Measurements from ENCODE around the gene NXN. TPM values are rescaled to one million over a fixed set of nuclear protein-coding genes. Genes with fewer than 3 reads are reported as not detected.

NXN gene
- total RNA-seq (2022; extraction: Qiagen RNA extraction): 22.3 to 27.3 TPM (median 26.6 TPM) in 5 replicates

GRCh38 chr17:979539-980405 is at the start of gene NXN:
NXN (minus strand) TSS chr17:979776.

GRCh38 chr17:996554-997344 is 17.2 kb upstream of the NXN start, which contains the start of gene TIMM22:
TIMM22 (plus strand) TSS chr17:997129; CDS start chr17:997143, 14 bp downstream.

DNA sequence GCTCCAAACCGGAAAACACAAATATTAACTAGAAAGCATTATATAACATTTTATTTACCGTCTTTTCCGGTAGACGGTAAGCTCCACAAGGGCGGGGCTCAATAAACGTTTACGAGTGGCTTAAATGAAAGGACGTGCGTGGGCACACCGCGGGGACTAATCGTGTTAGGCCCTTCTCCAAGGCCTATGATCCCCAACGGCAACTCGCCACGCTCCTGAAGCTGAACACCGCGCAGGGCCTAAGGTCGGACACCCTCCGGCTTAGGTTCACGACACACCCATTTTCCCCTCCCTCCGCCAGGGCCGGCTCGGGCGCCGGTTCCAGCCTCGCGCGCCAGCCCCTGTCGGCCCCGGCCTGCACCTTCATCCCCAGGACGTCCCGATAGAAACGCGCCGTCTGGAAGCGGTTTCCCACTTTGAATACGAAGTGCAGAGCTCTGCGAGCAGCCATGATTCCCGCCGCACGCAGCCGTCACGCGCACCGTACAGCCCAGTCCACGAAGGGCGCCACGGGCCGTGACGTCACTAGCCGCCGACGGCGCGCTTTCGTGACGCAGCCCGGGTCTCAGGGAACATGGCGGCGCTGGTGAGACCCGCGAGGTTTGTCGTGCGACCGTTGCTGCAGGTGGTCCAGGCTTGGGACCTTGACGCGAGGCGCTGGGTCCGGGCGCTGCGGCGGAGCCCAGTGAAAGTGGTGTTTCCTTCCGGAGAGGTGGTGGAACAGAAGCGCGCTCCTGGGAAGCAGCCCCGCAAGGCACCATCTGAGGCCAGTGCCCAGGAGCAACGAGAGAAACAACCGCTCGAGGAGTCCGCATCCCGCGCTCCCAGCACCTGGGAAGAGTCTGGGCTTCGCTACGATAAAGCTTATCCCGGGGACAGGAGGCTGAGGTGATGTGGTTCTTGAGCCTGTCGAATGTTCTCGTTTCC is 197.5 kb downstream of the NXN start, which contains the start of the genes GLOD4 and MRM3:
TSS of gene GLOD4 (minus strand) at position 476 of the 927 bp plus-strand sequence. CDS start at position 451, 25 bp downstream.
TSS of gene MRM3 (plus strand) at position 549 of the 927 bp plus-strand sequence. CDS start at position 575, 26 bp downstream.

DNA sequence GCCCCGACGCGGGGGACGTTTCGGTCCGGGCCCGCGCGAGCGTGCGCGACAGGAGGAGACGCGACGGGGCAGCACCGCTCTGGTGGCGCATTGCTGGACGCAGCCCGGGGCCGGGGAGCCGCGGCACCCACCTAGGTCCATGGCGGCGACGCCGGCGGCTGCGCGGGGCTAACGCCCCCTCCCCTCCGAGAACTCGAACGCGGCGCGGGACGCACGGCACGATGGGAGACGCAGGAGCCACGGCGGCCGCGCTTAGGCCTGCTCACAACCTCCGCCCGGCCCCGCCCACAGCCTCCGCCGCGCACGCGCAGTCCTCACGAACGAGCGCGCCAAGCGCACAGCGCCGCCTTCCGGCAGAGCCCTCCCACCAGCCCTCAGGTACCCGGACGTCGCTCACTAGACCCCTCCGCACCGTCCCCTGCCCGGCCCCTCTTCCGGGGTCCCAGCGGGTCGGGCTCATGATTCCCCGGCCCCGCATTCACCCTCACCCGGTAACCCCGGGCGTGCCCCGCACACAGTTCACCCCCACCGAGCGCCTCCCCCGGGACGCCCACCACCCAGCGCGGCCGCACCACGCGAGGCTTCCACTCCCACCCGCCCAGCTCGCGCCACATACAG is 227.5 kb downstream of the NXN start, which contains the start of gene GEMIN4:
TSS of gene GEMIN4 (minus strand) at position 263 of the 618 bp plus-strand sequence. CDS start at position 141, 122 bp downstream.

Other genes starting within 250 kb of the NXN start
- 48.7 to 61.1 TPM (median 57.9 TPM) in 5 replicates for gene TLCD3A, start 247.2 kb downstream of the NXN start, total RNA-seq (2022; extraction: Qiagen RNA extraction)
- 56.1 to 65.3 TPM (median 63.2 TPM) in 5 replicates for gene GEMIN4, start 227.5 kb downstream of the NXN start, total RNA-seq (2022; extraction: Qiagen RNA extraction)
- gene GLOD4, start 197.5 kb downstream of the NXN start, total RNA-seq (2022; extraction: Qiagen RNA extraction): 93.4 to 137 TPM (median 97.5 TPM) in 5 replicates
- 43.3 to 50.5 TPM (median 44.2 TPM) in 5 replicates for gene MRM3, start 197.4 kb downstream of the NXN start, total RNA-seq (2022; extraction: Qiagen RNA extraction)
- gene TIMM22, start 17.4 kb upstream of the NXN start, total RNA-seq (2022; extraction: Qiagen RNA extraction): 25.2 to 30.5 TPM (median 29.3 TPM) in 5 replicates
- 99.6 to 121 TPM (median 114 TPM) in 5 replicates for gene ABR, start 200.2 kb upstream of the NXN start, total RNA-seq (2022; extraction: Qiagen RNA extraction)